ENCODE results near the gene COPRS. TPM values are rescaled to one million over a fixed set of nuclear protein-coding genes. Genes with fewer than 3 reads are reported as not detected.
A peak's percentile ranks its signal among the peaks of the same experiment; 100 is the strongest.
"Not testable (repeated sequence)": the region's sequence is repeated elsewhere in the genome, so short reads cannot be mapped to it uniquely, and the experiment has no call there.

COPRS gene
- total RNA-seq, 1 donor from 2014 or later: 60.0 TPM

DNA sequence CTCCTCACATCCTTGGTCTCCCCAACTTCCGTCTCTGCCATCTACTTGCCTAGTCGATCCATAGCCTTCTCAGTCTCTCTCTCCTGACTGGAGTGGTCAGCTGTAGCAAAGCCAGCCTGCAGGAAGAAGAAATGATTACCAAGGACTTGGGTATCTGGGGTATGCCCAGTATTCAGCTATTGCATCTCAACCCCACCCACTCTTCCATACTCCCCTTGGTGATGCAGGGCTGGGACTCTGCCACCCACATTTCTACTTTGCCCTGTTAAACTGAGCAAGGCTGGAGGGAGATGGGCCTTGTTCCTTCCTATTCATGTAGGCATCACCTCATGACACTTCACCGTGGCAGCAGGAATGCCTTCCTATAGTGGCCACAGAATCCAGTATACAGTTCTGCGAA lies 2.3 kb downstream of the COPRS start:
- intact Hi-C loops (cut with DNase I): no loop called here
- no peak for ATAC-seq
- no peak for DNase-seq (ENCODE audit: missing footprints)

DNA sequence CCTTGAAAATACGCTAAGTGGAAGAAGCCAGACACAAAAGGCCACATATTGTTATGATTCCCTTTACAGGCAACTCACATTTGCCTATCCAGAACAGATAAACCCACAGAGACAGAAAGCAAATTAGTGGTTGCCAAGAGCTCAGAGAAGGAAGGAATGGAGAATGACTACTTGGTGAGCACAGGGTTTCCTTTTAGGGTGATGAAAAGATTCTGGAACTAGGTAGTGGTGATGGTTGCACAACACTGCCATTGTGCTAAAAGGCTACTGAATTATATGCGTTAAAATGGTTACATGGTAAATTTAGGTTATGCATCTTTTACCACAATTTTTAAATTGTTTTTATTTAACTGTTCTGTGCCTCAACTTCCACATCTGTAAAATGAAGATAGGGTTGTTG lies 4.4 kb downstream of the COPRS start:
- intact Hi-C loops (cut with DNase I): no loop called here
- DNase-seq (ENCODE audit: missing footprints): no peak
- no peak for ATAC-seq

DNA sequence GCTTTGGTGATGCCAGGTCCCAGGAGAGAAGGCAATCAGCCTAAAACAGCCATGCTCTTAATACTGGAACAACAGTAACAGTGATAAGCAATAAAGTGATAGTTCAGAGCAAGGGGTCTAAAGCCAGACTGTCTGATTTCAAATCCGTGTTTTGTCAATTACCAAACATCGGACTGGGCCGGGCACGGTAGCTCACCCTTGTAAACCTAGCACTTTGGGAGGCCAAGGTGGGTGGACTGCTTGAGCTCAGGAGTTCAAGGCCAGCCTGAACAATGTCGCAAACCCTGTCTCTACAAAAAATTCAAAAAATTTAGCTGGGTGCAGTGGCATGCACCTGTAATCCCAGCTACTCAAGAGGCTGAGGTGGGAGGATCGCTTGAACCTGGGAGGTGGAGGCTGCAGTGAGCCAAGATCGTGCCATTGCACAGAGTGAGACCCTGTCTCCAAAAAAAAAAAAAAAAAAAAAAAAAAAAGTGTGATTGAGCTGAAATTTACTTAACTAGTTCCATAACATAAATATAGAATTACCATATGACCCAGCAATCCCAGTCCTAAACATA lies 5.1 kb downstream of the COPRS start:
- intact Hi-C loops (cut with DNase I): no loop called here
- DNase-seq (ENCODE audit: missing footprints): no peak
- ATAC-seq: no peak

DNA sequence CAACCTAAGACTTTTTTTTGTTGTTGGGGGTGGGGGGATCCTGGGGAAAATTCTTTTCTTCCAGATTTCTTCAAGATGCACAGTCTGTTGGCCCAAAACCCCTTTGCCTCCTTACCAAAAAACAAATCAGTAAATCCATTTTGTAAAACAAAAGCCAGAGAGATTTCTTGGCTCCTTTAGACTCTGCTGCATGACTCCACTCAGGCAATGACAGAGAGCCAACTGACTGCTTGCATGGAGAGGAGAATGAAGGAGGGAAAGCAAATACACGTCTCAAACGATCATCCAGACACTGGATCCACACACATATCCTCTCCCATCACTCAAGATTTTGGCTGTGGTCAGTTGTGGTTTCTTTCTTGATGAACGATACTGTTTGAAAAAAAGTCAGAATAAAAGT lies 13.8 kb downstream of the COPRS start:
- ATAC-seq (no peak), DNase-seq (ENCODE audit: missing footprints) (no peak)
- intact Hi-C loops (cut with DNase I): no loop called here

DNA sequence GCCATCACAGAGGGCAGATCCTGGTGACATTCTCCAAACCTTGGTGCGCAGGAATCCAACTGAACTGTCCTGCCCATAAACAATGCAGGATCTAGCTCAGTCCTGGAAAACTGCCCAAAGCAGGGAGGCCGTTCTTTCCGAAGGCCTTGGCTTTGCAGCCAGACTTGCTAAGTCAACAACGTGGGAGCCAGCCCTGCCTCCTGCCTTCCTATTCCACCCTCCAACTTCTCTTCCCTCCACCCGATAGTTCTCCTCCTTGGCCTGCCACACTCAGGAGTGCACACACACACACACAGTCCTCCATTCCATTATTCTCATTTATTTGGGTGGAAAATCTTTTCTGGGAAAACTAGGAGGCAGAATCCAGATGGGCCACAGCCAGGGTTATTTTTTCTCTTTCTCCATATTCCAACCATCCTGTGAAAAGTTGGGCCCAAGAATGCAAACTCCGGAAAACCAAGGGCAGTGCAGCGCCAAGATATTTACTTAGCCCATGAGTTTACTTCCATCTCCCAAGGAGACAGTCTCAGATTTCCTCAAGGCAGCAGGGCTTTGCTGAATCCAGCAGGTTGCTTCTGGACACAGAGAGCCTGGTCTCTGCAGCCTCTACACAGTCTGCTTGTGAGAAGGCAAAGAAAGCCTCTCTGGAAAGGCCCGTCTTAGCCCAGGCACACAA lies 15.8 kb downstream of the COPRS start:
- DNase-seq (ENCODE audit: missing footprints) (peak; percentile 80), ATAC-seq (peak; percentile 80)
- intact Hi-C loops (cut with DNase I): loop anchor here (2.0 to 5.0 kb wide), 4 partner anchors 106 to 406 kb away; no protein-coding TSS in a partner anchor

DNA sequence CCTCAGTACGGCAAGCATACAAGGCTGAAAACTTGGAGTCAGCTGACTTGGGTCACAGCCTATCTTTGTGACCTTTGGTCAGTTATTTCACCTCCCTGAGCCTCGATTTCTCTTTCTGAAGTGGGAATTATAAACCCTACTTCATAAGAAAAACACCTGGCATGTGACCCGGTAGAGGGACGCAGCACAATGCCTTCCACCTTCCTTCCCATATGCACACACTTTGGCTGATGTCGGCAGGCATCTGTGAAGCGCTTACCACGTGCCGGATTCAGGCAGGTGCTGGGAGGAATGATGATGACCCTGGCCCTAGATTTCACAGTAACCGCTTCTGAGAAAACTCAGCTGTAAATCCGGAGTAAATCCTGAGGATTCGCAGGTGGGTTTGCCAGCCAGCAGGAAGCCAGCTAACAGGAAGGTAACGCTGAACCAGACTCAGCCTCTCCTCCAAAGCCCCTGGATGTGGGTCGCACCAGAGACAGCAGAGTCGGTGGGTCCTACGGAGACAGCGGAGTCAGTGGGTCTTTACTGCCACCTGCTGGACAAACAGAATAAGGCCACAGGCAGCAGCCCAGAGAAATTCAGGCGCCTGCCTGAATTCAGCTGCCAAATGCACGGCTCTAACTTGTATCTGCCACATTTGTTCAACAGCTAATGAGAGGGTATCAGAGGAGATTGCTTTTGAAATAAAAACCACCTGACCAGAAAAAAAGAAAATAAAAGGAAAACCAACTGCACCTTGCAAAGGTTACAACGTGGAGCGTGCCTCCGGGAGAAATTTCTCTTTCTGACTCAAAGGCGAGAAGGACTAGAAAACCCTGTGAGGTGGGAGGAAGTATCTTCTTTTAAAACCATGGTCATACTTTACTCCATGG lies 16.6 kb downstream of the COPRS start:
- DNase-seq (ENCODE audit: missing footprints): peak; percentile 72
- peak; percentile 92 for ATAC-seq
- intact Hi-C loops (cut with DNase I): loop anchor here (1.0 to 5.0 kb wide), 5 partner anchors 105 to 405 kb away; no protein-coding TSS in a partner anchor

DNA sequence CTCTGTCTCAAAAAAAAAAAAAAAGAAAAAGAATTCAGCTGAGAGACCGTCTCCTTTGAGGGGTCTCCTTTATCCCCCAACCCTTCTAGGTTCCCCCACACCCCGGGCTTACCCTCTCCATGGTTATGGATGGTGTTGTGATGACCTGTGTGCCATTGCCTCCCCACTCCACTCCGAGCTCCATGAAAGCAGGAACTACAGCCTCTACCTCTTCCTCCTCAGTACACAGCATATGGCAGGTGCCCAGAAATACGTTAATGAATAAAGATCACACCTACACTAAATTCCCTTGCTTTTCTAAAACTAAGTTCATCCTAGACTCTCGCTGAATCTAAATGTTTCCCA lies 17.2 kb downstream of the COPRS start:
- ATAC-seq (no peak), DNase-seq (ENCODE audit: missing footprints) (no peak)
- intact Hi-C loops (cut with DNase I): loop anchor here (1.0 to 5.0 kb wide), 5 partner anchors 105 to 405 kb away; no protein-coding TSS in a partner anchor

DNA sequence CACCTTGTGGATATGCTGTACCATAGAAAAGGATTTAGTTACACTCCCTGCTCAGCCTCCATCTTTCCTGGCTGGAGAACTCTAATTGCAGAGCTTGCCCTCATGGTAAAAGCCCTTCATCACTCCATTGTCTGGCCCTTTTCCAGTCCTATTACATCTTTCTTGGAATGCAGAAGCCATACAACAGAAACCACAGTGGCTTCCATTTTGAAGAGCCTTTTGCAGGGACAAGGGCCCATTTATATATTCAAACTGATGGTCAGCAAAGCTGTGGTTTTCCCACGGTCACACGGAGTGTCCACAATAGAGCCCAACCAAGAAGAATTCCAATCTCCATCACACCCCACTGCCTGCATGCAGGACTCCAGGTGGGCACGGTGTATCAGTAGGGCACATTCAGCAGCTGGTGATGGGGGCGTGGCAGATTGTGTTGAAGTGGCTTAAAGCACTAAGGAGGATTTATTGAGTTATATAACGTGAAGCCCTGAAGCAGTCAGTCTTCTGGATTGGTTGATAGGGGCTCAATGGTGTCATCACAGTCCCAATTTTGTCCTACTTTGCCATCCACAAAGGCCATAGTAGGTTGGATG lies 20.3 kb downstream of the COPRS start:
- no peak for DNase-seq (ENCODE audit: missing footprints)
- ATAC-seq: no peak
- intact Hi-C loops (cut with DNase I): no loop called here

DNA sequence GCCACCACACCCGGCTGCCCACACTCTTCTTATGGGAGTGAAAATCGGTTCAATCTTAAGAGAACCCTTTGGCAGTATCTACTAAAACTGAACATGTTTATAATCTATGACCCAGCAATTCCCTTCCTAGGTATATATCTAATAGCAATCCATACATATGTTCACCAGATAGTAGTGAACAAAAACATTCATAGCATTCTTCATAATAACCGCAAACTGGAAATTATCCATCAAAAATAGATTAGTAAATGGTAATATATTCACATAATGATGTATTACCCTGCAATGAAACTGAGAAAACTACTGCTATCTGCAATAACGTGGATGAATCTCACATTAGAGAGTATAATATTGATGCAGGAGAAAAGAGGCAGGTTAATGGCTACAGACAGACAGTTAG lies 23.1 kb downstream of the COPRS start:
- intact Hi-C loops (cut with DNase I): no loop called here
- ATAC-seq (no peak), DNase-seq (ENCODE audit: missing footprints) (no peak)

DNA sequence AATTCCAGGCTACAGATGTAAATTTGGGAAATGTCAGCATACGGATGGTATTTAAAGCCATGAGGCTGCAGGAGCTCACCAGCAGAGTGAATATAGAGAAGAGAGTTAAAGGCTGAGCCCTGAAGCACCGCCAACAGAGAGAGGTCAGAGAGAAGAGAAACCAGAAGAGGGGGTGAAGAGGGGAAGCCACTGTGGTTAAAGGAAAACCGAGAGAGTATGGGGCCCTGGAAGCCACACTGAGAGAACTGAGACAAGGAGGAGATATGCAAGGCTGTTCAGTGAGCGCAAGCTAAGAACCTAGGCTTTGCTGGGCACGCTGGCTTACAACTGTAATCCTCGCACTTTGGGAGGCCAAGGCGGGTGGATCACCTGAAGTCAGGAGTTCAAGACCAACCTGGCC lies 24.6 kb downstream of the COPRS start:
- DNase-seq (ENCODE audit: missing footprints) (no peak), ATAC-seq (no peak)
- intact Hi-C loops (cut with DNase I): no loop called here

DNA sequence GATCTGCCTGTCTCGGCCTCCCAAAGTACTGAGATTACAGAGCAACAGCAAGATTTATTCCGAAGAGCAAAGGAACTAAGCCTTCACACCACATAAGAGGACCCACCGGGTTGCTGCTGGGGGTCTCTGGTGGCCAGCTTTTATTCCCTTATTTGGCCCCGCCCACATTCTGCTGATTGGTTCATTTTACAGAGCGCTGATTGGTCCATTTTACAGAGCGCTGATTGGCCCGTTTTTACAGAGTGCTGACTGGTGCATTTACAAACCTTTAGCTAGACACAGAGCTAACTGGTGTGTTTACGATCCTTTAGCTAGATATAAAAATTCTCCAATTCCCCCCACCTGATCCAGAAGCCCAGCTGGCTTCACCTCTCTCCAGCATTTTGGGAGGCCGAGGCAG lies 26.3 kb downstream of the COPRS start:
- no peak for DNase-seq (ENCODE audit: missing footprints)
- ATAC-seq: no peak
- intact Hi-C loops (cut with DNase I): no loop called here

DNA sequence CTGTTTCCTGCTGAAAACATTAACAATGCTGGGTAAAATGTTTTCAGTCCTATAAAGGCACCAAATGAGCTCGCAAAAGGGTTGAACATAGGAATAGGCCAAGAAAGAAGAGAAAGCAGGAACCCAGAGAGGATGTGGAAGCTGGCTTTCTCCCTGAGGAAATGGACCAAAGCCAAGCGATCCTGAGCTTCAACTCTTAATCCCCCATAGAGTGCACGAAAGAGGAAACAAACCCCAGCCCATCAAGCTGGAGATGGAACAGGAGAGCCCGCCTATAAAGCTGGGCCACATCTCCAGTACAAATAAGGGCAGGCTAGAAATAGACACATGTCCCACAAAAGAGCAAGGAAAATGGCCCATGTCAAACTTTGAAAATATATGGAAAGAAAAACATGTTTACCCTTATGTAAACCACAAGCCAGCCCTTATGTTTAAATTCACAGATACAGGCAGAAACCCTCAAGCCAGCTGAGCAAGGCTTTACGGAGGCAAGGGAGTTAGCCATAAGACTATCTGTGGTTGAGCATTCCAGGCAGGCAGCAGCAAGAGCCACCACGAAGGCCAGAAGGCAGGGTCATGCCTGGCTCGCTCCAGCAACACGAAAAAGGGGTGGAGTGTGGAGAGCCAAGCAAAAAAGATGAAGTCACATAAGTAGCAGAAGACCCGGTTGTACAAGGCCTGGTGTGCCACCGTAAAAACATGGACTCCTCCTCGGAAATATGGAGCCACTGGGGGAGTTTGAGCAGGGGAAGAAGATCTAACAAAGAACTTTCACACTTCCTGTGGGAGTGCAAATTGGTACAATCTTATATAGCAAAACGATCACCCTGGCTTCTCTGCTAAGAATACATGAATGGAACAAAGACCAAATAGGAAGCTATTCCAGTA lies 27.8 kb downstream of the COPRS start:
- no peak for ATAC-seq
- intact Hi-C loops (cut with DNase I): no loop called here
- DNase-seq (ENCODE audit: missing footprints): no peak

DNA sequence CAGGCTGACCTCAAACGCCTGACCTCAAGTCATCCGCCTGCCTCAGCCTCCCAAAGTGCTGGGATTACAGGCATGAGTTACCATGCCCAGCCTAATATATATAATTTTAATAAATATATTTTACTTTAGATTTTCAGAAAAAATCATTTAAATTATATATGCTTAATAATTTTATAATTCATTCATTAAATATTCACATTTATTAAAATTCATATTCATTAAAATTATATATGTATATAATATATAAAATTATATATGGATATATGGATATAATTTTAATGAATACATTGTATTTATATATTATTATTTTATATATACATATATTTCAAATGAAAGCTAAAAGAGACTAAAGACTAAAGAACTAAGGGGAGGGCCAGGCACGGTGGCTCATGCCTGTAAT lies 29.4 kb downstream of the COPRS start:
- no peak for DNase-seq (ENCODE audit: missing footprints)
- intact Hi-C loops (cut with DNase I): no loop called here
- ATAC-seq: no peak

DNA sequence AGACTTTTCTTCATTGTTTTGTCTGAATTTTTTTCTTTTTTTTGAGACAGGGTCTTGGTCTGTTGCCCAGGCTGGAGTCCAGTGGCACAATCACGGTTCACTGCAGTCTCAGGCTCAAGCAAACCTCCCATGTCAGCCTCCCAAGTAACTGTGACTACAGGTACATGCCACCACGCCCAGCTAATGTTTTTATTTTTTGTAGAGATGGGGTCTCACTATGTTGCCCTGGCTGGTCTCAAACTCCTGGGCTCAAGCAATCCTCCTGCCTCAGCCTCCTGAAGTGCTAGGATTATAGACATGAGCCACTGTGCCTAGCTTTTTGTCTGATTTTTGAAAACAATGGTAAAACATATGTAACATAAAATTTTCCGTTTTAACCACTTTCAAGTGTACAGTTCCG lies 30.1 kb downstream of the COPRS start:
- DNase-seq (ENCODE audit: missing footprints); intact Hi-C loops (cut with DNase I); ATAC-seq: not testable (repeated sequence)

DNA sequence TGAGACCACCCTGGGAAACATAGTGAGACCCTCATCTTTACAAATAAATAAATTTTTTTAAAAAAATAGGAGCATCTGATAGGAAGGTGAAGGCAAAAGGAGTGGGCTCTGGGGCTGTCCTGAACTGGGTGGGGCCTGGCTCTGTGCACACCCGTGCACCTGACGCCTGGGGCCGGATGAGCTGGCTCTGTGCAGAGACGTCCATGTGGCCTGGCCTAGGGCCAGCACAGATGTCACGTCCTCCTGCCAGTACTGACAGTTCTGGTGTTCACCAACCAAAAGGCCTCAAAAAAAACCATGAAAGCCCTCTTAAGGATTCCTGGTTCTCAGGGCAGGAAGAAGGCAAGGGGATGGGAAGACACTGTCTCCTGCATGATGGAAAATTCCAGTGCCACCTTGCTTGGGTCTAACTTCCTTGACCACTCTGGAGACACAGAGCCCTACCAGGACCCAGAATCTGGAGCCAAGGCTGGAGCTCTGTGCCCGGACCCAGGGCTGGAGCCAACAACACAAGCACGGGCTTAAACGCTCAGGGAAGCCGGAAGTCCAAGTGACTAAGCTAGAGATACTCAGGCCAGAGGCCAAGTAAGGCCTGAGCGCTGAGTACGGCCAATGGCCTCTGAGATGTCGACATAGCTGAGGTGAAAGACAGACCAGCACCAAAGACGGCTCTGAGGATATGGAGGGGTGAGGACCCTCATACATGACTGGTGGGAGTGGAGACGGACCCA lies 32.9 kb downstream of the COPRS start:
- intact Hi-C loops (cut with DNase I): no loop called here
- no peak for DNase-seq (ENCODE audit: missing footprints)
- no peak for ATAC-seq

DNA sequence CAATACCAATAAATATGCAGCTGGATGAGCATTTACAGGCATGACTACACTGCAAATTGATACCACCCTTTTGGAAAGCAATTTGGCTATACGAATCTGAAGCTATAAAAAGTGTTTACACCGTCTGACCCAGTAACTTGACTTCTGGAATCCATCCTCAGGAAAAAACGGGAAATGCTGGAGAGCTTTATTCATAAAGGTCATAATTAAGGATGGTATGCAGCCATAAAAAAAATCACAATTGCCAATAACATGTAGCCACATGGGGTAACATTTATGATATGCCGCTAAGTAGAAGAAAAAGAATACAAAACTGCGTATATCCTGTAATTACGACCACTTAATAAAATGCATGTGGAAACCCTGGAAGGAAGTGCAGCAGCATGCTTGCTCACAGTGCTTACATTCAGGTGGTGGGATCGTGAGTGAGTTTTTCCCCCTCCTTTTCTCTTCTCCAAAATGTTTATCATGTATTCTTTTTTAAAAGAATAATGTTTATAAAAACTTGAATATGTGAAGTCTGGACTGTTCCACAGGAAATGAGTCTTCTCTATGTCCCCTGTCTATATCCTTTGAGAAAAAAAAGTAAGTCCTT lies 34.2 kb downstream of the COPRS start:
- DNase-seq (ENCODE audit: missing footprints) (no peak), ATAC-seq (no peak)
- intact Hi-C loops (cut with DNase I): no loop called here

DNA sequence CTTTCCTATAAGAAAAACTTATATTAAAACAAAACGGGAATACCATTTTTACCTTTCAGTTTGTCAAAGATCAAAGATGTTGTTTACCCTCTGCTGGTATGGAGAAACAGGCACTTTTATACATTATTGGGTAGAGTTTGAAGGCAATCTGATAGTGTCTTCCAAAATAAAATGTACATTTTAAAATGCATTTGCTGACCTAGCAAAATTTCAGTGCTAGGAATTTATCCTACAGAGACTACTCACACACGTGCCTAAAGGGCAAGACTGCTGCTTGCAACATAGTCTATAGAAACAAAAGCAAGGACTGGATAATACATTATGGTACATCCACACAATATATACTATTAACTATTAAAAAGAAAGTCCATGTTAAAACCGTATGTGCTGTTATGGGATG lies 36.0 kb downstream of the COPRS start:
- intact Hi-C loops (cut with DNase I): no loop called here
- no peak for DNase-seq (ENCODE audit: missing footprints)
- no peak for ATAC-seq

Data from Right ventricle myocardium inferior (tissue), 1 donor.